GM10248 (cell line): Measurements from ENCODE around the gene SYT6.

Experiments
- CTCF ChIA-PET: fragments of 300-600 bp; sonication (Branson Sonifier 250); formaldehyde crosslinking; extraction: SDS; loops from one replicate; lab custom pipeline; 2021; ENCODE audit warnings: antibody characterized with exemption; lab: Yijun Ruan, JAX
- POLR2A ChIA-PET: fragments of 350-650 bp; sonication (Branson Sonifier 250); formaldehyde crosslinking; extraction: SDS; loops from one replicate; lab custom pipeline; 2020; ENCODE audit warnings: antibody characterized with exemption; lab: Yijun Ruan, JAX
- DNase-seq: peaks from one replicate; pipeline ENCODE4 v3.0.0; 2012; ENCODE audit errors: extremely low spot score
- CTCF ChIP-seq: IDR thresholded peaks from 2 replicates; pipeline ENCODE4 v1.5.1; 2012; ENCODE audit warnings: mild to moderate bottlenecking, low read depth; ENCODE audit errors: extremely low read depth, missing control alignments, control extremely low read depth

The SYT6 gene

GRCh38 chr1:114134518-114134917, 19.2 kb downstream of the SYT6 start:
- CTCF ChIA-PET, result interaction anchor here (2.1 kb wide), 1 partner anchor 15 kb away, joined by 4 read pairs; no protein-coding TSS in a partner anchor
- POLR2A ChIA-PET, result no interaction called here

DNA sequence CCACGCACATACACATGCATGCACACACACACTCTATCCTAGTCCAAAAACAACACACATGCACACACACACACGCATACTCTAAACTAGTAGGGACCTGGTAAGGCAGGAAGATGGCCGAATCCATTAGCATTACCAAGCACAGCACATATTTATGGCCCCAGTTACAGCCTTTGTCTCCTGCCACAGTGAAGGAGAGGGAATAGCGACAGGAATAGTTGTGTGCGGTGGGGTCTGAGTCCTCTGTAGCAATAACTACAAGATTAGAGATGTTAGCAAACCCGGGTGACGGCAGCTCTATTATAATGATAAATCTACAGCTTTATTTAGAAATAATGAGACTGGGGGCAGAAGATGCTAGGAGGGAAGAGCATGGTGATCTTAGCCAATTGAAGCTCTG, 20.5 kb downstream of the SYT6 start:
- no peak for DNase-seq
- POLR2A ChIA-PET, result no interaction called here
- TF ChIP-seq CTCF, result no peak
- CTCF ChIA-PET, result interaction anchor here (0.9 to 2.1 kb wide), 3 partner anchors 12 to 17 kb away, joined by 3 to 4 read pairs (median 3); no protein-coding TSS in a partner anchor

More at GRCh38 chr1:114134518-114134917, 19.2 kb downstream of the SYT6 start:
- no peak for TF ChIP-seq CTCF
- no peak for DNase-seq

- DNase-seq, result no peak
- CTCF ChIA-PET, result interaction anchor here (1.5 to 1.7 kb wide), 2 partner anchors 11 to 21 kb away, joined by 3 to 4 read pairs; no protein-coding TSS in a partner anchor
- TF ChIP-seq CTCF, result no peak
- POLR2A ChIA-PET, result no interaction called here
Measured at GRCh38 chr1:114131526-114132220, 22.0 kb downstream of the SYT6 start.

GRCh38 chr1:114130846-114131525, 22.7 kb downstream of the SYT6 start:
- POLR2A ChIA-PET, result no interaction called here

GRCh38 chr1:114130213-114130612, 23.5 kb downstream of the SYT6 start:
- CTCF ChIA-PET, result no interaction called here
- TF ChIP-seq CTCF, result no peak
- POLR2A ChIA-PET, result no interaction called here

More at GRCh38 chr1:114130846-114131525, 22.7 kb downstream of the SYT6 start:
- CTCF ChIA-PET, result interaction anchor here (1.7 kb wide), 1 partner anchor 22 kb away, joined by 4 read pairs; no protein-coding TSS in a partner anchor
- no peak for TF ChIP-seq CTCF
- no peak for DNase-seq

GRCh38 chr1:114128293-114128692, 25.4 kb downstream of the SYT6 start:
- ChIA-PET CTCF (interaction anchor here (1.1 to 1.9 kb wide), 3 partner anchors 8 to 66 kb away, joined by 3 to 6 read pairs (median 4); no protein-coding TSS in a partner anchor), POLR2A (no interaction called here)
- no peak for DNase-seq
- no peak for TF ChIP-seq CTCF

More at GRCh38 chr1:114130213-114130612, 23.5 kb downstream of the SYT6 start:
- no peak for DNase-seq
